Central memory CD4-positive, alpha-beta T cell (primary cell): ENCODE results near the gene MAP7D1.

Experiments
- DNase-seq: peaks from one replicate; pipeline ENCODE4 v3.0.0; 2022
- total RNA-seq, 3 experiments: gene quantifications; one replicate each; lab custom pipeline; 2026; lab: John Stamatoyannopoulos, UW

The MAP7D1 gene
- 127 to 272 (median 177) reads per million in 3 experiments for total RNA-seq

DNA sequence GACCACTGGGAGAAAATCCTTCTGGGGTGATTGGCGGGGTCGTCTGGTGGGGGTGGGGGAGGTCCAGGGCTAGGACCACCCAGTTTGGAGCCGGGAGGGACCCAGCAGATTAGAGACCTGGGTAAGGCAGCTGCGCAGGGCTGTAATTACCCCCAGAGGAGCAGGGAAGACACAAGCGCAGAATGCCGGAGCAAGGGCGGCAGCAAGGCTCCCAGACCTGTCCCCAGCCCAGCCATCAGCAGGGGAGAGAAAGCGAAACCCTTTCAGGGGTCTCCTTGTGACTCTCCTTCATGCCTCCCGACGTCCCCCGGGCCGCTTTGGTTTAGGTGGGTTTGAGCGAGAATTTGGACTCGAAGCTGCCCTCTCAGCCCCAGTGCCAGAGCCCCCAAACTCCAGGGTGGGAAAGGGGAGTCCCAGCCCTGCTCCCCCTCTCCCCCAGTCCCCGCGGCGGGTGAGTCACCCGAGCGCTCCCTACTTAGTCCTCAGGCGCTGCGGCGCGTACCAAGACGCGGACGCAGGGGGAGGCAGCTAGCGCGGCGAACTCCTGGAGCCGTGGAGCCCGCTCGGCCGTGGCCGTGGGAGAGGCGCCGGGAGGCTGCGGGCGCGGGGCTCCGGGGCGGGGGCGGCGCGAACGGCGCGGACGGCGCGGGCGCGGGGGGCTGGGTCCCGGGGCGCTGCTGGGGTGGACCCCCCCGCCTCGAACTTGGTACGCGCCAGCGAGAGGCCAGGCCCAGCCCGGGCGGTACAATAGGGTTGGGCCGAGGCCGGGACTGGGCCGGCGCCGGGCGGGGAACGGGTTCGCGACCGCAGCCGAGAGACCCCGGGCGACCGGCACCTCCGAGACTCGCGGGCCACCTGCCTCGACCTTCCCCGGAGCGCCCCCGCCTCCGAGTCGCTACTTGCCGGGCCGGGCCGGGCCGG lies at the start of gene MAP7D1:
MAP7D1 (plus strand) TSS at position 753 of the 921 bp plus-strand sequence. CDS start 258 bp downstream, outside the sequence.
- peak; percentile 87 for DNase-seq

DNA sequence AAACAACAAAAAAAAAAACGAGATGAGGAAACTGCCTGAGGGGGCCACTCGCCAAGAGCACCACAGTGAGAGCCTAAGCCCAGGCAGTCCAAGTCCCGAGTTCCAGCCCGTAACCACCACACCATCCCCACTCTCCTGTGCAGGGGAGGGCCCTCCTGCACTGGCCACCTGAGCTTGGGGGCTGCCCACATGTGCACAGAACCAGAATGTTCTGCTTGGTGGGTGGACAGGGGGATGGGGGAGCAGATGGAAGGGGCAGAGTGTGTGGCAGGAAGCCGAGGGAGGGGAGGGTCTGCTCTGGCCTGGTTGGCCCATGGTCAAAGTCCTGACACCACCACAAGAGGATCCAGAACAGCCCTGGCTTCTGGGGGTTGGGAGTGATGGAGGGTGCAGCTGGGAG lies 49.7 kb upstream of the MAP7D1 start:
- no peak for DNase-seq

DNA sequence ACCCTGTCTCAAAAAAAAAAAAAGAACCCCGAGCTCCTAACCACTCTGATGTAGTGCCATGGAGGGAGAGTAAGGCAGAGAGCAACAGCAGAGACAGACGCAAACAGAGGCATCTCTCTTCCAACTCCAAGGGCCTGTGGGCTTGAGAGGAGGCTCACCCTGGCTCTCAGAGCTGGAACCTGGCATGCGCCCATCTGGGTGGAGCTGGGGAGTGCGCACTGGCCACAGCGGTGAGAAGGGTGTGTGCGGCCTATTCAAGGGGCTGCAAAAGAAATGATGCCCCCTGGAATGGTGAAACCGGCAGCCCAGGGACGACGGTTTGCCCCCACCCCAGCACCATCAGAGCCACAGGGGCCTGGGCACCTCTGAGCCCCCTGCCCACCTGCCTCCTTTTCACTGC lies 48.6 kb upstream of the MAP7D1 start:
- DNase-seq, result no peak

DNA sequence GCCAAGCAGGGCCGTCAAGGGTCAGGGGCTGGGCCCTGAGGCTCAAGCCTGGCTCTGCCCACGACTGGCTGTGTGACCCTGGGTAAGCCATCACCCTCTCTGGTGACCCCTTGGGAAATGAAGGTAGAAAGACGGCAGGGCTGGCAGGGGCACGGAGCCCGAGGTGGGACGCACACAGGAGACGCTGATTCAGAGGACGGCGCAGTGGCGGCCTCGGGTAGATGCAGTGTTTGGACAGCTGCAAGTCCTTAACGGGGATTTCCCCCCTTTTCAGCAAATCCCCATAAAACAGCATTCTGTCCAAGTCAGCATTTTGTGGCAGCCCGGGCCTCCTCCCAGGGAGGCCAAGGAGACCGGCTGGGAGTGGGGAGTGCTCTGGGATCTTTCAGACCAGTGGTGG lies 47.6 kb upstream of the MAP7D1 start:
- no peak for DNase-seq

DNA sequence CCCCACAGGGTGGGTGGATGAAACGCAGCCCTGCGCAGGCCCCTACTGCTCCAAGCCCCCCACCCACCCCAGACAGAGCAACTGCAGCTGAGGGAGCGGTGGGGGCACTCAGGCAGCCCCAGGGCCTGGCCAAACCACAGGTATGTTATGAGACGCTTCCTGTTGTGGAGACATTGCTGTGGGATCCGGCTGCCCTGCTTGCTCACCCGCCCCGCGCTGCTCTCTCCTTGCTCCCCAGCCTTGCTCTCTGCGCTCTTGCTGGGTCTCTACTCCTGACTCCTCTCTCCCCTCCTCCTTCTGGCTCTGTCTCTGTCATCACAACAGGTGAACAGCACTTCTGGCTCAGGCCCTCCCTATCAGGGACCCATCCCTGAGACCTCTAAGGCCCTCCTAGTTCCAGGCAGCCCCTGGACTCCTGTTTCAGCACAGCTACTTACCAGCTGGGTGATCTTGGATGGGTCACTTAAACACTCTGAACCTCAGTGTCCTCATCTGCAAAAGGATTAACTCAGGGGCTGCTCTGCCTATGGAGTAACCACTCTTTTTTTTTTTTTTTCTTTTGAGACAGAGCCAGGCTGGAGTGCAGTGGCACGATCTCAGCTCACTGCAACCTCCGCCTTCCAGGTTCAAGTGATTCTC lies 46.8 kb upstream of the MAP7D1 start:
- peak; percentile 33 for DNase-seq

DNA sequence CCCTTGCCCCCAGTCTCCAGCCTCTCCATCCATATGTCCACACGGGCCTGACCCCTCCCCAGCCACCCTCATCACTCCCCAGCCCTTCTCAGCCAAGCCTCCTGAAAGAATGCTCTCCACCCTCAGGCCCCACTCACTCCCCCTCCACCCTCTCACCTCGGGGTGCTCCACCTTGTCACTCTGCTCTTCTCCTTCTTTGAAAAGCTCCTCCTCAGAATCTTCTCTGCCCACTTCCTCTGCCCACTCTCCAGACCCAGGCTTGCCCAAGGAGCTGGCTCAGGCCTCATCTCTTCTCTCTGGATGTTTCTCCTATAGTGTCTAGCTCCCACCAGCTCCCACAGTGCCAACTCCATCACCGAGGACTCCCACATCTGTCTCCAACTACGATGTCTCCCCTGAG lies 44.8 kb upstream of the MAP7D1 start:
- no peak for DNase-seq

DNA sequence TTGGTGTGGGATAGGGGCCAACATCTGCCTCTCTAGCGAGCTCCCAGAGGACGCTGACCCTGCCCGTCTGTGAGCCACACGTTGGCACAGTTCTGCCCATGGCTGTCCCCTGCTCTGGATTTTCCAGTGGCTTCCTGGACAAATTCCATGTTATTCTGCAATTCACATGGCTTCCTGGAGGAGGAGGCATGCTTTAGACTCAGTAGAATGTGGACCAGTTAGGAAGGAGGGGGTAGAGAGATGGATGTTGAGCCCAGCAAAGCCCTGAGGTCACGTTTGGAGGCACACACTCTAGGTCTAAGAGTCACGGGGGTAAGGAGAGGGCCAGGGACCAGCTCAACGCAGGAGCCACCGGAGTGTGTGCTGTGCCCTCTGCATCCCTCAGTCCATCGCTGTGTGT lies 43.1 kb upstream of the MAP7D1 start:
- DNase-seq, result no peak

DNA sequence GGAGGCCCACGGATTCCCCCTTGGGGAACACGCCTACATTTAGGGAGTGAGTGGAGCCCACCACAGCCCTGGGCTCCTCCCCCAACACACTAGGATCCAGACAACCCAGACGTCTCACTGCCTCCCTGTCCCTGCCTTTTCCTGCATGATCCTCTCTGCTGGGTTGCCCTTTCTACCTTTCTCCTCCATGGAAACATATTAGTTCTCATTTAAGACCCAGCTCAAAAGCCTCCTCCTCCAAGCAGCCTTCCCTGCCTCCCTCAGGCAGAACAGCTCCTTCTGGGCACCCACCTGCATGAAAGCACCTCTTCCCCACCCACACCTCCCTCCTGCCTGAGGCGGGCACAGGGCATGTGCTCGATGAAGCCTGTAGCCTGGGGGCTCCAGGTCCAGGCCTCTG lies 41.6 kb upstream of the MAP7D1 start:
- DNase-seq, result no peak

DNA sequence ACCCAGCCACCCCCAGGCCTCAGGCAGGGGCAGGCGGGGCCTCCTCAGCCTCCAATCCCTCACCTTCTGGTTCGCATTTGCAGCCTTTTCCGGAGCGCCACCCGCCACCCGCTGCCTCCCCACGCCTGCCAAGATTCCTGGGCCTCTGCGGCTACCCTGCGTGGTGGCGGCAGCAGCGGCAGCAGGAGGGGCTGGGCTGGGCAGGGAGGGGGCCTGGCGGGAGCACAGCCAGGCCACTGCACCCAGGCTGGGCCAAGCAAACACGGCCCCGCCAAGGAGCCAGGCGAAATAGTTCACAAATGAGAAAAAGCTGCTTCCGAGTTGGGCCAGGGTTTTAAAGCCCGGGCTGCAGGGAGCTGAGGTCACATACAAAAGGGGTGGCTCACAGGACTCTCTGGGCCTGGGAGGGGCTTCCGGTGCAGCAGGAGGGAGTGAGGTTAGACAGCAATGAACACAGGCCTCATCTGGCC lies 40.7 kb upstream of the MAP7D1 start:
- DNase-seq, result no peak

DNA sequence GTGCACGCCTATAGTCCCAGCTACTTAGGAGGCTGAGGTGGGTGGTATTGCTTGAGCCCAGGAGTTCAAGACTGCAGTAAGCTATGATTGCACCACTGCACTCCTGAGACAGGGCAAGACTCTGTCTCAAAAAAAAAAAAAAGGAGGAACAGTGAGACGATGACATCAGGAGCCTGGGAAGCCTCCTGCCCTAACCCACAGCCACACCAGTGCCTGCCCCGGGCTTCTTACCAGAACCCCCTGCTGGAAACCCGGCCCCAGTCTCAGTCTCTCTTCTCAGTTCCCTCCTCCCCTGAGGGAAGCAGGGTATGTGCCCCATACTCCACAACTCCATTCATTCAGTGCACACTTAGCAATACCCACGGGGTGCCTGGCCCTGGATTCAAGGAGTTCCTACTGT lies 40.0 kb upstream of the MAP7D1 start:
- DNase-seq, result no peak

DNA sequence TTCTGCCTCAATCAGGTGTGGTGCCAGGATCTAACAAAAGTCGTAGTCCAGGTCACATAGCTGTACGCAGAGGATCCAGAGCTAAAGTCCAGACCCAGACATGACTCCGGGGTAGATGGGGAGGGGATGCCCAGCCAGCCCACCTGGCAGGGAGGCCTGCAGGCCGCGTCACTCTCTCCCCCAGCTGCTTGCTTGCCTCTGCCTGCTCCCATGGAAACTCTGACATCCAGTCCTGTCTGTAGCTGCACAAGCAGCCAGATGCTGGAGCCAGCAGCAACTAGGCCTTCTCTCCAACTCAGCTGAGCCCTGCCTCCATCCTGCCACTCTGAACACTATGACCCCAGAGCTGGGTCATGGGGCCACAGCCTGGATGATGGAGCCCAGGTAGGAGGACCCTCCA lies 39.1 kb upstream of the MAP7D1 start:
- DNase-seq, result no peak

DNA sequence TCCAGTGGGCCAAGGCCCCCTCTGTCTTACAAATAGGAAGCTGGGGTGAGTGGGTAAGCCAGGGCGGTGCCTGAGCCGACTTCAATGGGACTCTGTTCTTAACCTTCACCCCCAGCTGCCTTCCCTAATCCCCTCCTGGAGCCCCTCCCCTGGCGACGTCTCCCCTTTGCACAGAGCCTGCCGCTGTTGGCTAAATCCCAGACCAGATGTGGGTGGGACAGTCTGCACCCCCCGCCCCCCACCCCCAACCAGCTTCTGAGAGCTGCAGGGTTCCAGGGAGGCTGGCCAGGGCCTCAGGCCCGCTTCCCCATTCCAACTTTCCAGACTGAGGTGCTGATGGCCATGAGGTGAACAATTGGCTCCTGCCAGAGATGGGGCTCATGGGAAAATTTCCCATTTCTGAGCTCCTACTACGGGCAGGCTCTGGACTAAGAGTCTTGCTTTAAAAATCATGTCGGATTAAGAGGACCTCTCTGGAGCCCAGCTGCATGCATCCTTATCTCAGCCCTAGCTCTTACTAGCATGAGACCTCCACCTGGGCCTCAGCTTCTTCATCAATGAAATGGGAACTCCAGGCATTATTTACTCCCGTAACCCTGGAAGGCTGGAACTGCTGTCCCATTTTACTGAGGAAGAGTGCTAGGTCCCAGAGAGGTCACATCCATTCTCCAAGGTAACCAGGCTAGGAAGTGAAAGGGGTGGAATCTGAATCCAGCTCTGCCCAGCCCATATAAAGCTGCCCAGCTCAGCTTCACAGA lies 37.3 kb upstream of the MAP7D1 start:
- DNase-seq, result no peak

DNA sequence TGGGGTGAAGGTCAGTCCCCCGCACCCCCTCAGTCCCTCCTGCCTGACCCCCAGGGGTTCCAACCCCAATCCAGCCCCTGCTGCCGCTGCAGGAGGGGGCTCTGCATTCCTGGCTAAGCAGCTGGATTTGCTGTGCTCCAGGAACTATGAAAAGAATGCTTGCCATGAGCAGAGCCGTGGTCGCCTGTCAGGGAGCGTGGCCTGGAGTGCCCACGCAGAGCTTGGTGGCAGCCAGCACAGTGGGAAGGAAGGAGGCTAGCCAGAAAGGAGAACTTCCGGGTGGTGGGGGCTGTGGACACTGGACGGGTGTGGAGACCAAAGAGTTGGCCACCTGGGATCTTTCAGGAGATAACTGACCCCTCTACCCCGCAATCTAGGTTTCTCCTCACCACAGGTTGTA lies 36.5 kb upstream of the MAP7D1 start:
- no peak for DNase-seq

DNA sequence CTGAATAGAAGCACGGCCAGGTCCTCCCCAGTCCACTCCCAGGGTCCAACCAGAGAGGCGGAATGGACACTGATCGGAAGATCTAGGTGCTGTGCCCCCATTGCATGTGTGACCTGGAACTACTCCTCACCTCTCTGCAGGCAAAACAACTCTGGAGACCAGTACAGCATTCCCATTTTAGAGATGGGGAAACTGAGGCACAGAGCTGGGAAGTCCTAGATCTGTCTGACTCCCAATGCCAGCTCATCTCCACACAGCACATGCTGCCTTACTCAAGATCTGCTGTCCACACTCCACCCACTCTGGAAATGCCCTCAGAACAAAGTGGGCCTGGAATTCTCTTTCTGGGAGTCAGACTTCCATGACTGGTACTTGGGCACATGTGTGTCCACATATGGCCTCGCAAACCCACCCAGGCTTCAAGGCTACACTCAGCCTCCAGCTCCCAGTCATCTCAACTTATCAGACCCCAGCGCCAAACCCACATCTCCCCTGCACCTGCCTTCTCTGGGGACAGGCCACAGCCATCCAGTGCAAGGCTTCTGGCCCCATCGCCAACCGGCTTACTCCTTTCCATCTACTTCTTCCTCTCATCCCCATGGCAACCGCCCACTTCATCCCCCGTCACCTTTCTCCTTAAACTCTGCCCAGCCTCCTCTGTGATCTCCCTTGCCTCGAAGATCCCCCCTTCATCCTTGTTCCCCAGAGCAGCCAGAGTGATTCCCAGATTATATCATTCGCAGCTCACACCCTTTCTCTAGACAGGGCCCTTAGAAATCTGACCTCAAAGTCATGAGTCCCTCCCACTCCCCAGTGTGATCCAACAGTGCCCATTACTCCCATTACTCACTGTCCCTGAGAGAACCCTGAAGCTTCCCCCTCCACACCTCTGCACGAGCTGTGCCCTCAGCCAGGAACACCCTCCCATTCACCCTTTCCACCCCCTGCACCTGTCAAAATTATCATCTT lies 33.6 kb upstream of the MAP7D1 start:
- DNase-seq, result no peak

DNA sequence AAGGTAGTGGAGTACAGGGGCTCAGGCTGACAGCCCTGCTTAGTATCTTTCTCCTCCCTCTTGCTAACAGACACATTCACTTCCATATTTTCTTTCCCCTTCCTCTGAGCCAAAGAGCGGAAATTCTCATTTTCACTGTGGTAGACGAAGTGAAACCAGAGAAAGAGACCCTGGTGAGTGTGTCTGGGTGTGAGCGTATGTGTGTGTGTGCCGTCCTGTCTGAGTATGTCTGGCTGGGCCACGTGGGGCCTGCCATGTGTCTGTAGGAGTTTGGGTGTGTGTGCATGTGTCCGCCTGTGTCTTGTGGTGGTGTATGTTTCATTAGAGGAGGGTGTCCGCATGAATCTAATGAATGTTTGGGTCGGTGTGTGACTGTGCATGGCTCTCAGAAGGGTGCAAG lies 32.6 kb upstream of the MAP7D1 start:
- no peak for DNase-seq

DNA sequence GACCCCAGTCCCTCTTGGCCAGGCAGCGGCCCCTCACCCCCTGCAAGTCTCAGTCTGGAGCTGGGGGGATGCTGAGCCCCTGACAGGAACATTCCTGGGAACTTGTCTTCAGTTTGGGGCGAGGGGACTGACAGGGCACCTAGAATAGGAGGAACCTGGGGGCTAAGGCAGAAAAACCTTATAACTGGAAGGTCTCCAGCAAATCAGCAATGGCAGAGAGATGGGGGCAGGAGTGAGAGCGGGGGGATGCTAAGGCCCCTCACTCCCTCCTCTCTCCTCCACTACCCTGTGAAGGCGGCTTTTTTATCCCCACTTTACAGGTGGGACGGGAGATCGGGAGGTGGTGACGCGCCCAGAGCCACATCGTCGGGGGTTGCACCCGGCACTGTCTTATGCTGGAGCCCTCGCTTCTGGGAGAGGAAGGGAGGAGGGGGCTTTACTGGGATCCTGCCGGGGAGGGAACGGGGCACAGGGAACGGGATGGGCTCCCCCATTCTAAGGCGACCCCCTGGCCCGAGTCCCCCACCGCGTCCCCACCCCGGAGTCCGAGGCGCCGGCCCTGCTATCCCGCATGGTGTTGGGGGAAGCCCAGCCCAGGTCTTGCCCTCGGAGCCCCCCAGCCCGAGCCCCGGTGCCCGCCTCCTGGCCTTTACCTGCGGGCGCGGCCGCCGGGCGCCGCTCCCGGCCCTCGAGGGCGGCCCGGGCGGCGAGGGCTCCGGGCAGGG lies 31.4 kb upstream of the MAP7D1 start:
- no peak for DNase-seq

DNA sequence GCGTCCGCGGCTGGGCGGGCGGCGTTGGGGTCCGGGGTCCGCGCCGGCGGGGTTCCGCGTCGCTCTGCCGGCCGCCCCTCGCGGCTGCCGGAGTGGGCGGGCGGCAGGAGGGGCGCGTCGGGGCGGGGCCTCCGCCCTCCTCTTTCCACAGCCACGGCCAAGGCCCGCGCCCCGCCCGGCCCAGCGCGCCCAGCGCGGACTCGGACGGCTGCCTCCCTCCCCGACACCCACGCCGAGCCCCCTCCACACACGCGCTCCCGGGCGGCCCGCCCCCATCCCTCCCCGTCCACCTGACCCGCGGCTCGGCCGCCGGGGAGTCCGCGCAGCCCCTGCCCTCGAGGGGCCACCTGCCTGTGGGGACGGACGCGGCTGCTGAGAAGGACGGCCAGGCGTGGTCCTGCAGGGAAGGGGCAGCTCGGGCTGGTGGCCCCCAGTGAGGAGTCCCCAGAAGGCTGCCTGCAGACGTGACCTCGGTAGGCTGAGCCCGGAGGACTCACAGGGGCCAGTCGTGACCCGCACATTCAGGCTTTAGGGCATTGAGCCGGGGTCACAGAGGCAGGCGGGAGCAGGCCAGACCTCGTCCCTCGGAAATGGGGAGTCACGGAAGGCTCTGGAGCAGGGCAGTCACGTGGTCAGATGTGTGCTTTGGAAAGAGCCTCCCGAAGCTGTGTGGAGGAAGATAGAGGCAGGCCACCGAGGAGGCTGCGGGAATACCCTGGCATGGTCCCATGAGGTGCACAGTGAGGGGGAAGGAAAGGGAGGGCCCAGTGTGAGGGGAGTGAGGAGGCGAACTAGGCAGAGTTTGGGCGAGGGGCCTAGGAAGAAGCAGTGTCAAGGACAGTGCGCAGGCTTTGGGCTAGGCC lies 30.6 kb upstream of the MAP7D1 start, which contains the start of gene COL8A2:
COL8A2 (minus strand) TSS at position 94 of the 863 bp plus-strand sequence. CDS start 24,980 bp downstream, outside the sequence.
- DNase-seq, result no peak

DNA sequence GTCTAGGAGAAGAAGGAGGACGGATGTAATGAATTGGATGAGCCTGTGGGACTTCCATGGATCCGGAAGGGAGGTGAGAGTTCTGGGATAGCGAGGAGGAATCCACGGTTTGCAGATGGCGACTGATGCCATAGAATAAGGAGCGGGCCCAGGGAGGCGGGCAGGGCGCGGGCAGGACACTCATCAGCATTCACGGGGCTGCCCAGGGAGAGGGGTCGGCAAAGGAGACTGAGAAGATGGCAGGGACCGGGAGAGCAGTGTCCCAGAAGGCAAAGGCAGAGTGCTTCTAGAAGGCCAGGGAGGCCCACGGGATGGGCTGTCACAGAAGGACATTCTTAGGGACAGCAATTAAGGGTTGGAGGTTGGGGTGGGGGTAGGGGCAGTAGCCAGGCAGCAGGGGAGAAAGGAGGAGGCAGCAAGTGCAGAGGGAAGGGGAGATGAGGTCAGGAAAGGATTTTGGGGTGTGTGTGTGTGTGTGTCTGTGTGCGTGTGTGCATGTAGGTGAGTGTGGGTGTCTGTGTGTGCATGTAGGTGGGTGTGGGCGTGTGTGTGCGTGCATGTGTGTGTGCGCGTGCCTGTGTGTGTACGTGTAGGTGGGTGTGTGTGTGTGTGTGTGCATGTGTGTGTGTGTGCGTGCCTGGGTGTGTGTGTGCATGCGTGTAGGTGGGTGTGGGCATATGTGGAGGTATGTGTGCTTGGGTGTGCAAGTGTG lies 29.8 kb upstream of the MAP7D1 start:
- DNase-seq, result no peak

DNA sequence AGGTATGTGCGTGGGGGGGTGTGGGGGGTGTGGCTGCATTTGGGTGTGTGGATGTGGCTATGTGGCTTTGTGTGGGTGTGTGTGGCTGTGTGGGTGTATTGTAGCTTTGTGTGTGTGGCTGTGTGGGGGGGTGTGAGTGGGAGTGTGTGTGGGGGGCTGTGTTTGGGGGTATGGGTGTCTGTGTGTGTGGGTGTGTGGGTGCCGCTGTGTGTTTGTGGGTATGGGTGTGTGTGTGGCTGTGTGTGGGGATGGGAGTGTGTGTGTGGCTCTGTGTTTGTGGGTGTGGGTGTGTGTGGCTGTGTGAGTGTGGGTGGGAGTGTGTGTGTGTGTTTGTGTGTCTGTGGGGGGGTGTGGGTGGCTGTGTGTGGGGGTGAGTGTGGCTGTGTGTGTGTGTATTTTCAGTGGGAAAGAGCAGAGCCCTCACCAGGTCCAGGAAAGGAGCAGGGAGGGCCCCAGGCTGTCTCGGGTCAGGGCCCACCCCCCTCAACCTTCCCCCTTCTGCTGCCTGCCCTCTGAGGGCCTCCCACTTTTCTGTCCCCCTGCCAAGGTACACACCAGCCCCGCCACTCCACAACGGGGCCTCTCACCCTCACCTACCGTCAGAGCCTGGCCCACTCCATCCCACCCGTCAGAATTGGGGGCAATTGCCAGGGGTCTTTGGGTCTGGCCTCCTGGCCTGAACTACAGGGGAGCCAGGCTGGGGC lies 29.0 kb upstream of the MAP7D1 start:
- DNase-seq, result no peak
